ENCODE results near the gene RAB11FIP5.
"Not testable (repeated sequence)": the region's sequence is repeated elsewhere in the genome, so short reads cannot be mapped to it uniquely, and the experiment has no call there.

Gene RAB11FIP5

GRCh38 chr2:73065070-73065469, 47.7 kb downstream of the RAB11FIP5 start:
- DNase-seq: not testable (repeated sequence)

DNA sequence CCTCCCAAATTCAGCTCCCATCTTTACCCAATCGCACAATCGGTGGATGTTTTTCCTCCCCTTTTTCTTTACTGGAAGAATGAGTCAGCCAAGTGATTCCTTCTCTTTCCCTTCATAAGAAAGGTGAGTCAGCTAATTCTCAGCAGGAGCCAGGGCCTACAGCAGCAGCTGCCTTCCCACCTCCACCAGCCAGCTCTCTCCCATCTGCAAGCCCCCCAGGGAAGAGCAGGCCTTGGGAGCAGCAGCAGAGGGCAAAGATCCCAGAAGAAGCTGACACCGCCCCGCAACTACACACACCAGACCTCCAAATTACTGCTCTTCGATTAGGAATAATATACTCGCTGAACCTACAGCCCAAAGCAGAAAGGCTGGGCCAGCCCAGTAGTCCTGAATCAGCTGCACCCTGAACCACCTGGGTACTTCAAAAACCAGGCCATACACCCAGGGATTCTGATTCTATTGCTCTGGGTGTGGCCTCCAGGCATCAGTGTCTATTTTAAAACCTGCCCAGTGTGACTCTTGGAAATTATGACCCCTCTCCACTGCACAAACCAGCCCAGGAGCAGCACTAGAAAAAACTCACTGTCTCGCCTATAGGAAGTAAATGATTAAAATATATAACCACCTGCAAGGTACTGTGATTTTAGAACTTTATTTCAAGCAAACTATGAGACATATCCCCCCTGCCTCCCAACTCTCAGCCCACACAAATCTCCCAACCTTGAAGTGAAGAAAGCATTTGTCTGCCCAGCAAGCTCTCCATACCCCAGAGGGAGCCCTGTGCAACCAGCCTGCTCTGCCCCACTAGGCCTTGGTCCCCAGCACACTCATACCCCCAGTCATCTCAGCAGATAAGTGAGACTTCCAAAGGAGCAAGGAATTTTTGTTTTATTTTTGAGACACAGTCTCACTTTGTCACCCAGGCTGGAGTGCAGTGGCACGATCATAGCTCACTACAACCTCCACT, 48.6 kb downstream of the RAB11FIP5 start:
- no peak for DNase-seq

DNA sequence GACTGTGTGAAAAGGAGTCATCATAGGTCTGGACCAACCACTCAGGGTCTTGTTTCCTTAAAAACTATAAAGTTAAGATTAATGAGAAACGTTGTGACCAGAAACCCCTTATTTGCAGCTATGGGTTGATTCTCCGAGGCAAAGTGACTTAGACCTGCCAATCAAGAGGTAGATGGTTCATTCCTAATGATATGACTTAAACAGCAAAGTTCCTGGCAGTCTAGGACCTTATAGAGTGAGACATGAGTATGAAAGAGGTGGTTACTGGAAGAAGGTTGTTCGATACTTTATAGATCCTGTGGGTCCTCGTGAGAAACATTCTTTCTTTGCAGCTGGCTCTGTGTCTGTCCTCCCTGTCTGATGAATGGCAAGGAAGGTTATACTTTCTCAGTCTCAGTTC, 49.3 kb downstream of the RAB11FIP5 start:
- DNase-seq: no peak

DNA sequence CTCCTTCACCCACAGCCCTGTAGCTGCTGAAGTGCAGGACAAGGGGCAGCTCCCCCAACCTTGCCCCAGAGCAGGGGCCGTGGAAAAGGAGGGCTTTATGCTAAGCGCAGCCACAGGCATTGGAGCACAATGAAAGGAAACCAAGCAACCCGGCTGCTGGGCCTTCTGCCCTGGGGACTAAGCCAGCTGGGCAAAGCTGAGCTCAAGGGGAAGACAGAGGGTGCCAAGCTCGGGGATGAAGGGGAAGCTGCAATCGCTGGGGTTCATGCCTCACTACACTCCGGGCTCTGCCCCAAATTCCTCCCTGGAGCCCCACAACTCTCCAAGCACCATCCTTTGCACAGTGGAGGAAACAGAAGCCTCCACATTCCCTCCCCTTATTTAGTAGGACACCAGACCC, 53.6 kb downstream of the RAB11FIP5 start:
- no peak for DNase-seq

- no peak for DNase-seq
Observed at GRCh38 chr2:73054980-73055379, 57.8 kb downstream of the RAB11FIP5 start.

DNA sequence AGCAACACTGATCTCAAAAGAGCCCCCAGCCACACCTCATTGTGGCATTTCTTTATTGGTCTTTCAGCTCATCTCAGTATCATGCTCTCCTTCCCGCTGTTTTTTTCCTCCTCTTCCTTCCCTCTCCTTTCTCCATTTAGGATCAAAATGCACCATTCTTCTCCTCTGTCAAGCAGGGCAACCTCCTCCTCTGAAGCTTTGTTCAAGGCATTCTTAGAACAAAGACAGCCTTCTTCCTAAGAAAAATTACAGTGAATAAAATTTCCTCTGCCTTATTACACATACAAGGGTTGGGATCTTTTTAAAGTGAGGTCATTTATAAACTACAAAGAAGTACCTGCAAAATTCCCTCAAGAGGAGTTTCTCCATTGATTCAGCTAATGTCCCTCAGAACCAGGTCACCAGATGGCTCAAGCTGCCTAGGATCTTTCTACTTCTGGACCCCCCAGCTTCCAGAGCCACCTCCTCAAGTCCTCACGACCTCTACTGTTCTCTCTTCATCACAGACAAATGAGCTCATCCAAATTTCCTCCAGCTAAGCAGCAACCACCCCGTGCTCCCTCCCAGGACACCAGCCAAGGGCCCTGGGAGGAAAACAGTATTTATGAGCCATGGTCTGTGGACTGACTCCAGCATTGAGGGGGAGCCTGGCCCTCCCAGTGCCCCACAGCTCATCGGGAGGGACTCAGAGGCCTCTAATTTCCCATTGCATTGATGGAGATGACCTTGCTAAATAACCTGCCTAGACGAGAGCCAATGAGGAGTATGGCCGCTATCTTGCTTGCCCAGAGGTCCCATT, 59.2 kb downstream of the RAB11FIP5 start:
- DNase-seq: no peak

DNA sequence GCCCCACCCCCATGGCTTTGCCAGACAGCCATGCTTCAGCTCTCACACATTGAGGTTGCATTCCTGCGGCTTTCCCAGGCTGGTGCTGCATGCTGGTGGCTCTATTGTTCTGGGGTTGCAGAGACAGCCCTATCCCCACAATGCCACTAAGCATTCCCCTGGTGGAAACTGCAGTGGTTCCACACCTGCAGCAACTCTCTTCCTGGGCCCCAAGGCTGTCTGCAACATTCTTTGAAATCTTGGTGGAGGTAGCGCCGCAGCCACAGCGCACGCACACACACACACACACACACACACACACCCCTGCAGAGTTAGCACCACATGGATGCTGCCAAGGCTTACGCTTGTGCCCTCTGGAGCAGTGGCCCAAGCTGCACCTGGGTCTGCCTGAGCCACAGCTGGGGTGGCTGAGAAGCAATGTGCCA, 62.6 kb downstream of the RAB11FIP5 start:
- DNase-seq: no peak

DNA sequence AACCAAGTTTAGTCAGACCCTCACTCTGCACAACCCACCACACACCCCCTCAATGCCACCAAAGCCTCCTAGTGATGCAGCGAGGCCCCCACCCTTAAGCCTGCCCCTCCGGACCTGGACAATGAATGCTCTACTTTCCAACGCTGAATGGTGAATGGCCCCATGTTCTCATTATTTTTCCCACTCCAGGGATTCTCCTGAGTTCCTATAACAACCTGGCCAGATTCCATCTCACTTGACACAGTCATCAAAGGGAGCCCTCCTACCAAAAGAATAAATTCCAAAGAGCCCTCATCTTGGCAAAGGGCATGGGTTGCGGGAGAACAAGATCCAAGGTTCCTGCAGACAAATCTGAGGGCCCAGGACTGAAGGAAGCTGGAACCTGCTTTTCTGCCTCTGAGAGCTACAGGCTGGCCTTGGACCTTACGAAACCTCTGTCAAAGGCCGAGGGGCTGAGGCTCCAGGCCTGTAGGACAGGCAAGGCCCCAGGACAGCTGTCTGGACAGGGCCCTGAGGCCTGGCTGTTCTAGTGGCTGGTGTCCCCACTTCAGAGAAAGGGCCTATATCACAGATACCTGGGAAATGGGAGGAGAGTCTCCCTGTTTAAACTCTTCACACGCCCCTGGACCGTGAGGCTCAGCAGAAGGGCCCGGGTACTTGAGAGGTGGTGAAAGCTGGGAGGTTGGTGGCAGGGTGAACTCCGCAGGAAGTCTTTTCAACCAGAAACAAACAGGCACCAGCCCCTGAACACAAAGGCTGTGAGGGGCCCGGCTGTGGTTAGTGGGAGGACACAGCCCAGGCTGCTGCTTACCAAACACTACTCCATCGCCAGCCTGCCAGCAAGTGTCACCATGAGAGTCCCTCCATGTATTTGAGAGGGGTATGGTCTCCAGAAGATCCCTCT, 68.6 kb downstream of the RAB11FIP5 start:
- no peak for DNase-seq

DNA sequence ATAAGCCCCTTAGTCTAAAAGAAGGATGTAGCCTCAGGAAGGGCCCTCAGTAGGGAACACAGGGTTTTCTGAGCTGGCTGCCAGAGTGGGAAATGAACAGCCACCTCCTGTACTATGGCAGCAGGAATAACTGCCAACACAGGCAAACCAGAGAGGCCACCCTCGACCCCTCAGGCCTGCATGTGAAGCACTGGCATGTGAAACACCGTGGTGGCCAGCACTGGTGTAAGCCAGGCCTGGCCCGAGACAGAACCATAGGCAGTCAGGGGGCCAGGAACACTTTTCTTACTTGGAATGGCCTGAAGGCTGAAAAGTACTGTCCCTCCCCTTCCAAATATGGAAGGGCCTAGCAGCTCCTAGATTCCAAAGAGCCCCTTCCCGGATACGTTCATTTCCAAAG, 69.5 kb downstream of the RAB11FIP5 start:
- no peak for DNase-seq

DNA sequence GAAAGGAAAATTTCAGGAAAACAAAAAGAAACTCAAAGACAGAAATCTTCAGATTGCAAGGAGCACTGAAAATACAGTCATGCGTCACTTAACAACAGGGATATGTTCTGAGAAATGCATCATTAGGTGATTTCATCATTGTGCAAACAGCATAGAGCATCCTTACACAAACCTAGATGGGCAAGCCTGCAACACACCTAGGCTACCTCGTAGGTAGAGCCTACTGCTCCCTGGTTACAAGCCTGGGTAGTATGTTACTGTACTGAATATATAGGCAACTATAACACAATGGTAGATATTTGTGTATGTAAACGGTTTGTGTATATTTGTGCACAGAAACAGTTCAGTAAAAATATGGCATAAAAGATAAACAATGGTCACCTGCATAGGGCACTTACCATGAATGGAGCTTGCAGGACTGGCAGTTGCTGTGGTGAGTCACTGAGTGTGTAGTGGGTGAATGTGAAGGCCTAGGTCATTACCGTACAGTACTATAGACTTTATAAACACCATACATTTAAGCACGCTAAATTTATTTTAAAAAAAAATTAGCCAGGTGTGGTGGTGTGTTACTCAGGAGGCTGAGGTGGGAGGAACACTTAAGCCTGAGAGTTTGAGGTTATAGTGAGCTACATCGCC, 74.7 kb downstream of the RAB11FIP5 start:
- no peak for DNase-seq

DNA sequence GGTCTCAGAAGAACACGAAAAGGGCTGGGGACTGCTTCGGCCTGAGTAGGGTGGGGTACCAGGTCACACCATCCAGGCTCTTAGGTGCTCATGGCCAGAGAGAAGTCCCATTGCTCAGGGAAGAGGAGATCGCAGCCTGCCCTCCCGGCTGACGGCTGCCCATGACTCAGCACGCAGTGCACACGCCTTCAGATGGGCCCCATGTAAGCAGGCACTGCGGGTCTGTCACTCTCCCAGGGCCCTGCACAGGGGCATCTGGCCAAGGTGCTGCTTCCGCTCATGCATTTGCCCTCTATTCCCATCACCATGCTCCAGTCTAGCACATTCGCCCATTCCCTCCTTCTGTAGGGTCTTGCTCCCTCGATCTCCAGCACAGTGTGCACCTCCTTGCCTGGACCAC, 76.0 kb downstream of the RAB11FIP5 start:
- DNase-seq: no peak

DNA sequence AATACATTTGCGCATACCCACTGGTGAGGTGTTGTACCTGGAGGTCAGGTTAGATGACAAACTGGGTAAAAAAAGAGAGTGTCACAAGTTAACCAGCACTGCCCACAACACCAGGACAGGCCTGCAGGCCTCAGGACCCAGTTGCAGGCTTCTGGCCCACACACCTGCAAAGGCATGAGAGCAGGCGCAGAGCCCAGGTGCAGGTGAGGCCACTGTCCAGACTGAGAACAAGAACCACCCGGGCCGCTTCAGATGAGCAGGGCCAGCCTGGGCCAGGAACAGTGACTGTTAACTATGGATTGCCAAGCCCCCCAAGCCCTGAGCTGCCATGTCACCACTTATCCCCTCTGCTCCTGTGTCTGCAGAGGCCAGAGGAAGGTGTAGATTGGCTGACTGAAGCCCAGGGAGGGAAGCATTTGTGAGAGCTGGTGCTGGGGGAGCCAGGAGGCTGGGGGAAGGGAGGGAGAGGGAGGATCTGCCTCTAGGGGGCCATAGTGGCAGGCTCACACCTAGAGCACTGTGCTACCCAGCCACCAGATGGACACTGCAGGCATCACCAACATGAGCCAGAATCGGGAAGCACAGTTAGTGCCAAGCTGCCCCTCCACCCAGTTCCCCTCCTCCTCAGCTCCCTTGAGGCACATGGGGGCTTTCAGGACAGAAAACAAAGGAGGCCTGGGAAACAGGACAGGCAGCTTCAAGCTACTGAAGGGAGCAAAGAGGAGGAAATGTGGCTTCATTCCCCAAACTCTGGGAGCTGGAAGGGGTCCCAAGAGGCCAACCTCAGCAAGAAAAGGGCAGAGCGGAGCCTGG, 76.6 kb downstream of the RAB11FIP5 start:
- no peak for DNase-seq

- DNase-seq: peak; percentile 80 to 86
Observed at GRCh38 chr2:73034661-73035375, 77.9 kb downstream of the RAB11FIP5 start.

DNA sequence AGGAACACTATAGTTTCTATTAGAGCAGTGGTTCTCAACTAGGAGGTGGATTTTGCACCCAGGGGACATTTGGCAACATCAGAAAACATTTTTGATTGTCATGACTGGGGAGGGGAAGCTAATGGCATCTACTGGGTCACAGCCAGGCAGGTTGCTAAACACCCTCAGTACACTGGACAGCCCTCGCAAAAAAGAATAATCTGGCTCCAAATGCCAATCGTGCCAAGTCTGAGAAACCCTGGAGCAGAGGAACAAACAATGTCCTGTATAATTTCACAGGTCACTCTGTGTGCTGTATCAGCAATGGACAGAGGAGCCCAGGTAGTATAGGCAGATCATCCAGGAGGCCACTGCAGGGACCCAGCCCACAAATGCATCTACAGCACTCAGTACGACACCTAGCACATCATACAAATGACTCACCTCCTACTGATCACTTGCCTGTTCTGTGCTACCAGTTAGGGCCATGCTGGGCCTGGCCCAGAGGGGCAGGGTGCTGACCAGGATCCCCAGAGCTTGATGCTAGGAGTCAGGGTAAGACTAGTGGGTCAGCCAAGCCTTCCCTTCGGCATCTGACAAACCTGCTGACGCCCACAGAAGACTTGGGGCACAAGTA, 78.9 kb downstream of the RAB11FIP5 start:
- peak in 1 of 2 donors; percentile 25 for DNase-seq

DNA sequence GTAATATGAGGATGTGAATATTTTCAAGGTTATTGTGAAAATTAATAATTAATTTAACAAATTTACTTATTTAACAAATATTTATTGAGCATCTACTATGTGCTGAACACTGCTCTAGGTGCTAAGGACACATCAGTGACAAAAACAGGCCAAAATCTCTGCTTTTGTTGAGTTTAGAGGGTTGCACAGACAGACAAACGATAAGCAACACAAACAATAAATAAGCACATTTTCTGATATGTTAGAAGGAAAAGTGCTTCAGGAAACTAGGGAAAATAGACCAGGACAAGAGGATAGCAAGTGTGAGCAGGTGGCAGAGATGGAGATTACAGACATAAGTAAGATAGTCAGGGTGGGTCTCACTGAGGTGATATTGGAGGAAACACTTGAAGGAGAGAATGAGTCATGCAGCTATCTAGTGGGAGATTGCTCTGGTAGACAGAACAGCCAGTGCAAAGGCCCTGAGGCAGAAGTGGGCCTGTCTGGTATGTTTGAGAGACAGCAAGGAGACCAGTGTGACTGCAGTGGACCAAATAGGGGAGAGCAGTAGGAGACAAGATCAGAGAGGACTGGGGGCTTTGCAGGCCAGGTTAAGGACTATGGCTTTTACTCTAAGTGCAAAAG, 79.5 kb downstream of the RAB11FIP5 start:
- no peak for DNase-seq

- DNase-seq: no peak
Observed at GRCh38 chr2:73032702-73033097, 80.0 kb downstream of the RAB11FIP5 start.

- DNase-seq: no peak
Observed at GRCh38 chr2:73031725-73032701, 80.7 kb downstream of the RAB11FIP5 start.

- no peak for DNase-seq
Observed at GRCh38 chr2:73031095-73031678, 81.6 kb downstream of the RAB11FIP5 start.

All from inflammatory macrophage treated with lipopolysaccharide for 1 hour (primary cell).